CD14-positive monocyte (primary cell): ENCODE measurements around the gene SHROOM3. TPM values are rescaled to one million over a fixed set of nuclear protein-coding genes. Genes with fewer than 3 reads are reported as not detected.

Experiments
- DNase-seq, 3 donors: peaks; one replicate each; pipeline ENCODE4 v3.0.0-alpha.2; 2011 to 2022
- H2AFZ ChIP-seq: 2 replicates; pipeline ENCODE4 v1.6.0; 2012; ENCODE audit warnings: mild to moderate bottlenecking, low read depth, low read length, inconsistent platforms; ENCODE audit not compliant: insufficient read depth, poor library complexity, severe bottlenecking
- H3K27ac ChIP-seq, 2 donors: 1 replicate in 1 of 2; 2 replicates in 1 of 2; pipeline ENCODE4 v1.5.1; 2012 to 2013; ENCODE audit warnings: low read length in 2 of 2, control low read depth in 1 of 2, inconsistent platforms in 1 of 2, low read depth in 1 of 2, mild to moderate bottlenecking in 1 of 2
- H3K27me3 ChIP-seq, 2 donors: one replicate each; pipeline versions ENCODE4 v1.6.0 to v1.6.1; 2011 to 2013; ENCODE audit warnings: low read length in 2 of 2; ENCODE audit not compliant: control insufficient read depth in 2 of 2, insufficient read depth in 2 of 2
- H3K36me3 ChIP-seq, 2 donors: replicated peaks in 1 of 2; 1 replicate in 1 of 2; 2 replicates in 1 of 2; pipeline versions ENCODE4 v1.5.1 to v1.6.1; 2012 to 2013; ENCODE audit warnings: low read length in 2 of 2, control low read depth in 1 of 2, inconsistent platforms in 1 of 2, mild to moderate bottlenecking in 1 of 2; ENCODE audit not compliant: insufficient read depth in 2 of 2, control insufficient read depth in 1 of 2
- H3K4me1 ChIP-seq, 2 donors: 1 replicate in 1 of 2; 2 replicates in 1 of 2; pipeline versions ENCODE4 v1.5.1 to v1.6.1; 2012 to 2013; ENCODE audit warnings: low read length in 2 of 2, control low read depth in 1 of 2, inconsistent platforms in 1 of 2, mild to moderate bottlenecking in 1 of 2, moderate library complexity in 1 of 2; ENCODE audit not compliant: insufficient read depth in 2 of 2, control insufficient read depth in 1 of 2
- H3K4me2 ChIP-seq: replicated peaks from 2 replicates; pipeline ENCODE3; 2012; ENCODE audit warnings: low read length, moderate library complexity, mild to moderate bottlenecking; ENCODE audit not compliant: poor library complexity, severe bottlenecking; ENCODE audit errors: extremely low read depth
- H3K4me3 ChIP-seq, 3 experiments: fragments of 200-600 bp in 1 of 3; sonication (generic) in 1 of 3; replicated peaks in 1 of 3; 1 replicate in 2 of 3; 2 replicates in 1 of 3; pipeline ENCODE4 v1.5.1; 2011 to 2013; ENCODE audit warnings: low read length in 3 of 3, mild to moderate bottlenecking in 3 of 3, control low read depth in 2 of 3, low read depth in 2 of 3, inconsistent platforms in 1 of 3, moderate library complexity in 1 of 3
- H3K79me2 ChIP-seq: 2 replicates; pipeline ENCODE4 v1.6.0; 2012; ENCODE audit warnings: mild to moderate bottlenecking, control low read depth, inconsistent platforms, low read length, moderate library complexity; ENCODE audit not compliant: insufficient read depth
- H3K9ac ChIP-seq: 2 replicates; pipeline ENCODE4 v1.6.0; 2017; ENCODE audit warnings: low read length, mild to moderate bottlenecking; ENCODE audit not compliant: insufficient read depth, poor library complexity, severe bottlenecking
- H3K9me3 ChIP-seq, 2 donors: replicated peaks in 1 of 2; 1 replicate in 1 of 2; 2 replicates in 1 of 2; pipeline versions ENCODE4 v1.5.1 to v1.6.1; 2012 to 2013; ENCODE audit warnings: low read length in 2 of 2, control low read depth in 1 of 2; ENCODE audit not compliant: control insufficient read depth in 1 of 2, insufficient read depth in 1 of 2
- H4K20me1 ChIP-seq: 2 replicates; pipeline ENCODE4 v1.6.0; 2012; ENCODE audit warnings: mild to moderate bottlenecking, low read length, control low read depth, moderate library complexity; ENCODE audit not compliant: insufficient read depth
- H3K27ac Mint-ChIP-seq, 7 donors: one replicate each; pipeline ENCODE4 v1.8.0; 2020; ENCODE audit warnings: mild to moderate bottlenecking in 7 of 7, mixed read lengths in 7 of 7, moderate library complexity in 6 of 7, inconsistent platforms in 2 of 7
- H3K27me3 Mint-ChIP-seq, 3 donors: one replicate each; pipeline ENCODE4 v1.8.0; 2021 to 2022; ENCODE audit warnings: low read depth in 3 of 3, mild to moderate bottlenecking in 3 of 3, mixed read lengths in 3 of 3, moderate library complexity in 3 of 3, inconsistent platforms in 1 of 3
- H3K36me3 Mint-ChIP-seq, 2 donors: one replicate each; pipeline ENCODE4 v1.8.0; 2020; ENCODE audit warnings: mixed read lengths in 2 of 2, inconsistent platforms in 1 of 2, mild to moderate bottlenecking in 1 of 2
- H3K4me1 Mint-ChIP-seq: one replicate; pipeline ENCODE4 v1.8.0; 2020; ENCODE audit warnings: mild to moderate bottlenecking, mixed read lengths
- H3K4me3 Mint-ChIP-seq, 2 donors: one replicate each; pipeline ENCODE4 v1.8.0; 2020; ENCODE audit warnings: mild to moderate bottlenecking in 2 of 2, mixed read lengths in 2 of 2, moderate library complexity in 1 of 2
- H3K9me3 Mint-ChIP-seq, 7 donors: one replicate each; pipeline ENCODE4 v1.8.0; 2020 to 2022; ENCODE audit warnings: mixed read lengths in 7 of 7, mild to moderate bottlenecking in 6 of 7, moderate library complexity in 6 of 7, inconsistent platforms in 2 of 7
- WGBS: methylation state at CpG from one replicate; pipeline ENCODE4 v1.1.5; 2013; ENCODE audit warnings: missing lambda C conversion rate; ENCODE audit not compliant: insufficient coverage; 5-methylcytosine and 5-hydroxymethylcytosine counted together
- intact Hi-C, 2 donors: fragments of 100-400 bp; cut with micrococcal nuclease; formaldehyde crosslinking; loops; one replicate each; pipeline versions ENCODE4 v1.15.0 to v1.15.1; 2023
- polyA plus RNA-seq, 3 donors: library from polyadenylated mRNA; depleted of rRNA in 1 of 3; unstranded in 2 of 3; stranded (reverse) in 1 of 3; fragments of 300-500 nt in 2 of 3; fragments of >200 nt in 1 of 3; fragmentation: Illumina TruSeq in 2 of 3; gene quantifications; 1 replicate in 2 of 3; 2 replicates in 1 of 3; pipeline ENCODE4 v1.2.3, GENCODE V29; 2012 to 2021
- TF ChIP-seq, protein P1 (sequence below): fragments of 200-600 bp; IDR thresholded peaks from one replicate; pipeline ENCODE4 v1.8.0; 2022; ENCODE audit warnings: antibody characterized with exemption, mild to moderate bottlenecking

The SHROOM3 gene
- polyA plus RNA-seq, 3 donors: not detected

DNA sequence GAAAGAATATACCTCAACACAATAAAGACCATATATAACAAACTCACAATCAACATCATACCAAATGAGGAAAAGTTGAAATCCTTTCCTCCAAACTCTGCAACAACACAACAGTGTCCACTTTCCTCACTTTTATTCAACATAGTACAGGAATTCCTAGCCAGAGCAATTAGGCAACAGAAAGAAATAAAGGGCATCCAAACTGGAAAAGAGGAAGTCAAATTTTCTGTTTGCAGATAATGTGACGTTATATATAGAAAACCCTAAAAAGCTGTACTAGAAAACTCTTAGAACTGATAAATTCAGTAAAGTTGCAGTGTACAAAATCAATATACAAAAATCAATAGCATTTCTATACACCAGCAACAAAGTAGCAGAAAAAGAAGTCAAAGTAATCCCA, 355.3 kb downstream of the SHROOM3 start:
- TF ChIP-seq, protein P1, sequence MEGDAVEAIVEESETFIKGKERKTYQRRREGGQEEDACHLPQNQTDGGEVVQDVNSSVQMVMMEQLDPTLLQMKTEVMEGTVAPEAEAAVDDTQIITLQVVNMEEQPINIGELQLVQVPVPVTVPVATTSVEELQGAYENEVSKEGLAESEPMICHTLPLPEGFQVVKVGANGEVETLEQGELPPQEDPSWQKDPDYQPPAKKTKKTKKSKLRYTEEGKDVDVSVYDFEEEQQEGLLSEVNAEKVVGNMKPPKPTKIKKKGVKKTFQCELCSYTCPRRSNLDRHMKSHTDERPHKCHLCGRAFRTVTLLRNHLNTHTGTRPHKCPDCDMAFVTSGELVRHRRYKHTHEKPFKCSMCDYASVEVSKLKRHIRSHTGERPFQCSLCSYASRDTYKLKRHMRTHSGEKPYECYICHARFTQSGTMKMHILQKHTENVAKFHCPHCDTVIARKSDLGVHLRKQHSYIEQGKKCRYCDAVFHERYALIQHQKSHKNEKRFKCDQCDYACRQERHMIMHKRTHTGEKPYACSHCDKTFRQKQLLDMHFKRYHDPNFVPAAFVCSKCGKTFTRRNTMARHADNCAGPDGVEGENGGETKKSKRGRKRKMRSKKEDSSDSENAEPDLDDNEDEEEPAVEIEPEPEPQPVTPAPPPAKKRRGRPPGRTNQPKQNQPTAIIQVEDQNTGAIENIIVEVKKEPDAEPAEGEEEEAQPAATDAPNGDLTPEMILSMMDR: no peak
- no CpG with 5 or more reads among the region's 1 CpG for WGBS
- intact Hi-C loops: no loop called here

DNA sequence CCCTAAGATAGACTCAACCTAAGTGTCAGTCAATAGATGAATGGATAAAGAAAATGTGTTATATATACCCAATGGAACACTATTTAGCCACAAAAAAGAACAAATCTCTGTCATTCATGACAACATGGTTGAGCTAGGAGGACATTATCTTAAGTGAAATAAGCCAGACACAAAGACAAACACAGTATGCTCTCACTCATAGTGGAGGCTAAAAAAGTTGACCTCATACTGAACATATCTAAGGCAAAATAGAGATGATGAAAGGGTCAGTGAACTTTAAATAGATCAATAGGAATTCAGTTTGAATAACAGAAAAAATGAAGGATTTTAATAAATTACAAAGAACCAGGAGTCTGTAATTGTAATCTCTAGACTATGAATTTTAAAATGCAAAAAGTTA, 356.4 kb downstream of the SHROOM3 start:
- Histone ChIP-seq H3K4me1 (no peaks in the 10 kb centered on the region), H3K27me3 (no peaks in the 10 kb centered on the region), H3K4me3 (no peak overlapping the region), H3K27ac (no peak overlapping the region), H3K36me3 (no peaks in the 10 kb centered on the region), H3K9ac (no peak overlapping the region), H4K20me1 (no peaks in the 10 kb centered on the region), H2AFZ (no peak overlapping the region), H3K9me3 (no peaks in the 10 kb centered on the region), H3K4me2 (no peak overlapping the region), H3K79me2 (no peaks in the 10 kb centered on the region)
- Mint-ChIP-seq H3K36me3 (no peaks in the 10 kb centered on the region), H3K27ac (peak overlapping the region in 1 of 7 donors; percentile 24), H3K9me3 (peaks cover 0 to 5% (median 2%) of the 10 kb centered on the region in 7 donors), H3K27me3 (no peaks in the 10 kb centered on the region), H3K4me1 (no peaks in the 10 kb centered on the region), H3K4me3 (no peak overlapping the region)
- DNase-seq: no peak
- TF ChIP-seq, protein P1: no peak
- intact Hi-C loops: no loop called here

More for the DNA sequence above, 355.3 kb downstream of the SHROOM3 start:
- H3K27ac ChIP-seq: no peak overlapping the region
- H3K4me2 ChIP-seq: no peak overlapping the region
- H3K9me3 ChIP-seq: no peaks in the 10 kb centered on the region
- no peak overlapping the region for H3K4me3 ChIP-seq
- no peaks in the 10 kb centered on the region for H3K79me2 ChIP-seq
- no peaks in the 10 kb centered on the region for H3K27me3 ChIP-seq
- H3K9me3 Mint-ChIP-seq: peaks cover 0 to 5% (median 2%) of the 10 kb centered on the region in 7 donors
- no peak overlapping the region for H3K27ac Mint-ChIP-seq
- no peaks in the 10 kb centered on the region for H3K36me3 Mint-ChIP-seq
- DNase-seq: no peak
- no peaks in the 10 kb centered on the region for H3K36me3 ChIP-seq
- no peak overlapping the region for H2AFZ ChIP-seq
- H3K9ac ChIP-seq: no peak overlapping the region
- no peak overlapping the region for H3K4me3 Mint-ChIP-seq
- H3K4me1 ChIP-seq: no peaks in the 10 kb centered on the region
- H3K4me1 Mint-ChIP-seq: no peaks in the 10 kb centered on the region
- H3K27me3 Mint-ChIP-seq: no peaks in the 10 kb centered on the region
- H4K20me1 ChIP-seq: no peaks in the 10 kb centered on the region
